ENCODE data around the gene DLG2.

The DLG2 gene

DNA sequence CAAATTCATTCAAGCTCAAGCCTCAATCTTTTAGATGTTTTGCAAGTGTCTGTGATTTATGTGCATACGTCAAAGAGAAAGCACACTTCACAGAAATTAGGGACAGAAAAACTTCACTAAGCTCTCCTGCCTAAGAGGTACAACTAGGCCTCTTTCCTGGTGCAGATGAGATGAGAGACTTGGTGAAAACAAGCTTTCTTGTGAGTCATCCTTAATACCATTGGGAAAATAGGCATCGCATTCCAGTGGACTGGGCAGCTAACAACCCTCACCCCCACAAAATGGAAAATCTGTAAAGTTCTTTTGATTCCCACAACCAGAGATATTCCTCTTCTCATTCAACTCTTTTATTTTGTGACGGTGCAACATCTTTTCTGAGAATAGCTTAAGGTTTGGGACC, 1230.6 kb downstream of the DLG2 start:
- CTCF ChIA-PET: interaction anchor here (1.9 kb wide), 1 partner anchor 128 kb away, joined by 5 read pairs; no protein-coding TSS in a partner anchor
- DNase-seq (ENCODE audit: low spot score): no peak
- POLR2A ChIA-PET (ENCODE audit: low non-redundant PET): no interaction called here

DNA sequence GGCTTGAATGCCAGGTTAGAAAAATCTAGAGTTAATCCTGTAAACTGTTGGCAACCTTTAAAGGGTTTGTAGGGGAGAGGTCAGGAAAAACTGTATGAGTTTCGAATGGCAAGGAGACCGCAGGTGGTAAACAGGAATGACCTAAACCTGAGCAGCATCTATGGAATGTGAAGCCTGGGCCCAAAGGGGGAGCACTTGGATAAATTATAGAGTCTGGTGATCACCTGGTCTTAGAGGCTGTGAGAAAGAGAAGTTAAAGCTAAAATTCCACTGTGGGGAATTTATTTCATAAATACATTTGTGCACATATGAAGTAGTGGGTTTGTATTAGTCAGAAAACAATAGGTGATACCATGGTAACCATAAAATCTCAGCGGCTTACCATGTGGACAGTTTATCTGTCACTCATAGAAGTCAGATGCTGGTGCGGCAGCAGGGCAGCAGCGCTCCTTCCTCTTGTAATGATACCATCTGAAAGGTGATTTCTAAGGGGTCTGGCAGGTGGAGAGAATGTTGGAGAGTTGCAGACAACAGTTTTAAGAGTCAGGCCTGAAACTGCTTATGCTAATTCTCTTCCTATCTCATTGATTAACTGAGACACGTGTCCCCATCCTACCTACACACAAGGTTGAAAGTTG, 1236.6 kb downstream of the DLG2 start:
- peak; percentile 9 for DNase-seq (ENCODE audit: low spot score)
- ChIA-PET CTCF (interaction anchor here (0.9 to 1.2 kb wide), 2 partner anchors 134 to 390 kb away, joined by 3 read pairs; no protein-coding TSS in a partner anchor), POLR2A (ENCODE audit: low non-redundant PET) (no interaction called here)
- no peak overlapping the region for H3K27ac ChIP-seq
- TF ChIP-seq, protein P1, sequence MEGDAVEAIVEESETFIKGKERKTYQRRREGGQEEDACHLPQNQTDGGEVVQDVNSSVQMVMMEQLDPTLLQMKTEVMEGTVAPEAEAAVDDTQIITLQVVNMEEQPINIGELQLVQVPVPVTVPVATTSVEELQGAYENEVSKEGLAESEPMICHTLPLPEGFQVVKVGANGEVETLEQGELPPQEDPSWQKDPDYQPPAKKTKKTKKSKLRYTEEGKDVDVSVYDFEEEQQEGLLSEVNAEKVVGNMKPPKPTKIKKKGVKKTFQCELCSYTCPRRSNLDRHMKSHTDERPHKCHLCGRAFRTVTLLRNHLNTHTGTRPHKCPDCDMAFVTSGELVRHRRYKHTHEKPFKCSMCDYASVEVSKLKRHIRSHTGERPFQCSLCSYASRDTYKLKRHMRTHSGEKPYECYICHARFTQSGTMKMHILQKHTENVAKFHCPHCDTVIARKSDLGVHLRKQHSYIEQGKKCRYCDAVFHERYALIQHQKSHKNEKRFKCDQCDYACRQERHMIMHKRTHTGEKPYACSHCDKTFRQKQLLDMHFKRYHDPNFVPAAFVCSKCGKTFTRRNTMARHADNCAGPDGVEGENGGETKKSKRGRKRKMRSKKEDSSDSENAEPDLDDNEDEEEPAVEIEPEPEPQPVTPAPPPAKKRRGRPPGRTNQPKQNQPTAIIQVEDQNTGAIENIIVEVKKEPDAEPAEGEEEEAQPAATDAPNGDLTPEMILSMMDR (conservative IDR thresholded peaks at IDR 0.05; ENCODE audit: low read depth): no peak

More for the DNA sequence above, 1230.6 kb downstream of the DLG2 start:
- no peak overlapping the region for H3K27ac ChIP-seq
- TF ChIP-seq, protein P1 (conservative IDR thresholded peaks at IDR 0.05; ENCODE audit: low read depth): no peak

DNA sequence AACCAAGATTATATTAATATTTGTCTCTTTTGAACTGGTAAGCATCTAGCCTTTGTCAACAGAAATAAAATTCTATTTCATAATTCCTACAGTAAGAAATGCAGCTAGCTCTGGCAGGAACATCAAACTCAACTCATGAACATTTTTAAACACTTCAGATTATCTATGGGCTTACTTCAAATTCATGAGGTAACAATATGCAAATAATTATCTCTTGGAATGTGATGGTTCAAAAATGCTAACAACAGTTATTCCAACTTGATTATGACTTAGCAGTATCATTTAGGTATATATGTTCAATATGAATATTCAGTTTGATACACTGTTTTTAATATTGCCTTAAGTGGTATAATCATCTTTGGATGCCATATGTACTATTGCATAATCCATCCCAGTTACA, 1237.4 kb downstream of the DLG2 start:
- TF ChIP-seq, protein P1 (conservative IDR thresholded peaks at IDR 0.05; ENCODE audit: low read depth): no peak
- ChIA-PET CTCF (interaction anchor here (0.9 to 1.2 kb wide), 2 partner anchors 134 to 391 kb away, joined by 3 read pairs; no protein-coding TSS in a partner anchor), POLR2A (ENCODE audit: low non-redundant PET) (no interaction called here)
- no peak overlapping the region for H3K27ac ChIP-seq
- DNase-seq (ENCODE audit: low spot score): no peak

DNA sequence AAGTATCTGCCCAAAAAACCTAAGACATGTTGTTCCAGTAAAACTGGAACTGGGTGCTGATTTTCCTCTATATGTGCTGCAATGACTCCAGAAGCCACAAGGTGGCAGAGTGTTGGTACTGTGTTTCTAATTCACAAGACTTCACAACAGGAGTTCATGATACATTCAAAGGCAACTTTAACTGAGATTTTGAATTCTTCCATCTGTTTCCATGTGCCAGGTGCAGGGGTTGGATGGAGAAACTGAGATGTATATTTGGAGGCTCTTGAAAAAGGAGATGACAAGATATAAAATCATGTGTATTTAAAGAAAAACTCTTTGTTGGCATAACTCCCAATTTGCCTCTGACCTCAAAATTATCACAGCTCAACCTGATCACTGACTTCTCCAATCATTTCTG, 1242.4 kb downstream of the DLG2 start:
- H3K27ac ChIP-seq: no peak overlapping the region
- ChIA-PET CTCF (interaction anchor here (0.6 to 0.8 kb wide), 3 partner anchors 97 to 886 kb away, joined by 3 to 4 read pairs (median 3); no protein-coding TSS in a partner anchor), POLR2A (ENCODE audit: low non-redundant PET) (no interaction called here)
- peak; percentile 32 for DNase-seq (ENCODE audit: low spot score)
- TF ChIP-seq, protein P1 (conservative IDR thresholded peaks at IDR 0.05; ENCODE audit: low read depth): peak; percentile 72

DNA sequence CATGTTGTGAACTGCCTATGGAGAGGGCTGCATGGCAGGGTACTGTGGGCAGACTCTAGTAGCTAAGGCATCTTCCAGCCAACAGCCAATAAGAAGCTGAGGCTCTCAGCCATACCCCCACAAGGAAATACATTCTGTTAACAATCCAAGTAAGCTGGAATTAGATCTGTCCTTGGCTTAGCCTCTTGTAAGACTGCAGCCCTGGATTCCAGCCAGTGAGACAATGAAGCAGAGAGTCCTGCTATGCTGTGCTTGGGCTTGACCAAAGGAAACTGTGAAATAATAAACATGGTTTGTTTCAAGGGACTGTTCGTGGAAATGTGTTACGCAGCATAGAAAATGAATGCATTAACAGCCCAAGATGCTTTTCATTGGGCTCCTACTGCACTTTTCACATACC, 1243.6 kb downstream of the DLG2 start:
- TF ChIP-seq, protein P1 (conservative IDR thresholded peaks at IDR 0.05; ENCODE audit: low read depth): no peak
- CTCF ChIA-PET: interaction anchor here (0.9 kb wide), 3 partner anchors 11 to 14 kb away, joined by 3 to 4 read pairs (median 3); no protein-coding TSS in a partner anchor
- POLR2A ChIA-PET (ENCODE audit: low non-redundant PET): no interaction called here
- no peak for DNase-seq (ENCODE audit: low spot score)
- H3K27ac ChIP-seq: no peak overlapping the region

DNA sequence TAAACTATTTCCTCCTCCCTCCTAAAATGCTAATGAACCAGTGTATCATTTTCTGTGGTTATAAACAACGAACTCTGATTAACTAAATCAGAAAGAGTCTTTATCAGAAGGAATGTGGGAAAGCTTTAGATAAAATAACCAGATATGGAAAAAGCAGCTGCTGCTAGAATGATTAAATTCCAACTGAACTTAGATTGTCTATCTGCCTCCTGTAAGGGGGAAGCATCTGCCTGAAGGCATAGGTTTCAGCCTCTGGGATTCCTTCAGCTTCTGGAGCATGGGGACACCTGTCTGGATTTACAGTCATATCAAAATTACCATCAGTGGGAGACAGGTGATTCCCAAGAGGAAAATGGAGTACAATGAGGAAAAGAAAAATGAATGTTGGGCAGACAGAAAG, 1245.5 kb downstream of the DLG2 start:
- ChIA-PET POLR2A (ENCODE audit: low non-redundant PET) (no interaction called here), CTCF (no interaction called here)
- DNase-seq (ENCODE audit: low spot score): no peak
- H3K27ac ChIP-seq: no peak overlapping the region
- TF ChIP-seq, protein P1 (conservative IDR thresholded peaks at IDR 0.05; ENCODE audit: low read depth): no peak
